OCI-LY3 (cell line): Measurements from ENCODE around the gene LHFPL2.

Source experiments
- EZH2phosphoT487 ChIP-seq: fragments of 200-600 bp; shearing (Covaris generic); IDR thresholded peaks from 2 replicates; pipeline ENCODE4 v1.6.1; 2018; ENCODE audit warnings: antibody characterized with exemption, mixed run types, low read depth
- TF ChIP-seq, protein P1 (sequence below): fragments of 200-600, 300-600 bp; sonication (generic); IDR thresholded peaks from 2 replicates; pipeline ENCODE4 v1.5.1; 2014; ENCODE audit warnings: antibody characterized with exemption, low read length, low read depth

GRCh38 chr5:78653681-78654366, 5.3 kb upstream of the LHFPL2 start:
- TF ChIP-seq, protein P1, sequence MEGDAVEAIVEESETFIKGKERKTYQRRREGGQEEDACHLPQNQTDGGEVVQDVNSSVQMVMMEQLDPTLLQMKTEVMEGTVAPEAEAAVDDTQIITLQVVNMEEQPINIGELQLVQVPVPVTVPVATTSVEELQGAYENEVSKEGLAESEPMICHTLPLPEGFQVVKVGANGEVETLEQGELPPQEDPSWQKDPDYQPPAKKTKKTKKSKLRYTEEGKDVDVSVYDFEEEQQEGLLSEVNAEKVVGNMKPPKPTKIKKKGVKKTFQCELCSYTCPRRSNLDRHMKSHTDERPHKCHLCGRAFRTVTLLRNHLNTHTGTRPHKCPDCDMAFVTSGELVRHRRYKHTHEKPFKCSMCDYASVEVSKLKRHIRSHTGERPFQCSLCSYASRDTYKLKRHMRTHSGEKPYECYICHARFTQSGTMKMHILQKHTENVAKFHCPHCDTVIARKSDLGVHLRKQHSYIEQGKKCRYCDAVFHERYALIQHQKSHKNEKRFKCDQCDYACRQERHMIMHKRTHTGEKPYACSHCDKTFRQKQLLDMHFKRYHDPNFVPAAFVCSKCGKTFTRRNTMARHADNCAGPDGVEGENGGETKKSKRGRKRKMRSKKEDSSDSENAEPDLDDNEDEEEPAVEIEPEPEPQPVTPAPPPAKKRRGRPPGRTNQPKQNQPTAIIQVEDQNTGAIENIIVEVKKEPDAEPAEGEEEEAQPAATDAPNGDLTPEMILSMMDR = no peak
- TF ChIP-seq EZH2phosphoT487 = no peak
